HL-60 (cell line): ENCODE results near the gene NAAA.

Experiments
- CTCF ChIP-seq: IDR thresholded peaks from one replicate; pipeline ENCODE4 v1.5.1; 2011; ENCODE audit warnings: low read length, control low read depth, inconsistent platforms; ENCODE audit not compliant: insufficient read depth
- GABPA ChIP-seq: IDR thresholded peaks from 2 replicates; pipeline ENCODE4 v1.6.1; 2012; ENCODE audit warnings: low read depth

- TF ChIP-seq GABPA (no peak), CTCF (no peak)
Observed at GRCh38 chr4:75912968-75913367, 27.8 kb downstream of the NAAA start.
